K562 (cell line): Measurements from ENCODE around the gene THG1L. TPM values are rescaled to one million over a fixed set of nuclear protein-coding genes. Genes with fewer than 3 reads are reported as not detected.
A peak's percentile ranks its signal among the peaks of the same experiment; 100 is the strongest.

Experiments used
- ATAC-seq: fragments of 200-7000 bp; cut with Tn5 transposase; 3 replicates; pipeline ENCODE4 v1.9.1; 2020; ENCODE audit warnings: moderate library complexity
- BruUV-seq: library from RNA; stranded (reverse); fragments of 400-500 nt; replicated peaks from 2 replicates; lab custom pipeline; 2021; lab: Mats Ljungman, UMichigan
- CTCF ChIA-PET: fragments of 300-600 bp; formaldehyde crosslinking; extraction: SDS; loops from one replicate; lab custom pipeline; 2021; ENCODE audit warnings: low intra/inter-chr PET ratio; lab: Yijun Ruan, JAX
- POLR2A ChIA-PET: fragments of 300-600, 350-650 bp; sonication (Branson Sonifier 250); formaldehyde crosslinking; extraction: SDS; loops from one replicate; lab custom pipeline; 2021; ENCODE audit warnings: antibody characterized with exemption, inconsistent platforms; lab: Yijun Ruan, JAX
- DNase-seq, 4 experiments: peaks; one replicate each; pipeline versions ENCODE4 v3.0.0 to v3.0.0-alpha.2; 2011 to 2018; ENCODE audit warnings: low spot score in 3 of 4, mixed read lengths in 3 of 4; ENCODE audit errors: extremely low read depth in 1 of 4
- FAIRE-seq: peaks from 2 replicates; lab custom pipeline; 2011; peaks lifted over from hg19 to GRCh38; lab: Jason Lieb, UNC
- H2AFZ ChIP-seq: 2 replicates; pipeline ENCODE4 v1.6.0; 2011; ENCODE audit warnings: low read depth, low read length, control low read depth, inconsistent platforms
- H3K27ac ChIP-seq: fragments of 200-600 bp; 3 replicates; pipeline ENCODE4 v1.8.0; 2011; ENCODE audit warnings: low read depth, mild to moderate bottlenecking, control low read depth, inconsistent platforms, low read length, moderate library complexity, mixed read lengths; ENCODE audit errors: extremely low read depth
- H3K27me3 ChIP-seq, 2 experiments: fragments of 300-600 bp in 1 of 2; 2 replicates in 1 of 2; 3 replicates in 1 of 2; pipeline versions ENCODE4 v1.6.0 to v1.8.0; 2011; ENCODE audit warnings: inconsistent platforms in 2 of 2, low read length in 2 of 2, mild to moderate bottlenecking in 1 of 2, mixed read lengths in 1 of 2, moderate library complexity in 1 of 2; ENCODE audit not compliant: control insufficient read depth in 2 of 2, insufficient read depth in 2 of 2
- H3K36me3 ChIP-seq: fragments of 300-600 bp; 3 replicates; pipeline ENCODE4 v1.8.0; 2011; ENCODE audit warnings: mild to moderate bottlenecking, low read length, inconsistent platforms; ENCODE audit not compliant: control insufficient read depth, insufficient read depth
- H3K4me1 ChIP-seq, 2 experiments: fragments of 200-600 bp in 1 of 2; replicated peaks in 1 of 2; 2 replicates in 1 of 2; 3 replicates in 1 of 2; pipeline versions ENCODE4 v1.5.1 to v1.8.0; 2011; ENCODE audit warnings: inconsistent platforms in 2 of 2, low read length in 2 of 2, mild to moderate bottlenecking in 1 of 2, mixed read lengths in 1 of 2, moderate library complexity in 1 of 2; ENCODE audit not compliant: control insufficient read depth in 2 of 2, insufficient read depth in 2 of 2
- H3K4me2 ChIP-seq: 2 replicates; pipeline ENCODE4 v1.6.1; 2011; ENCODE audit warnings: low read length, control low read depth, inconsistent platforms, mixed read lengths; ENCODE audit not compliant: insufficient read depth
- H3K4me3 ChIP-seq: fragments of 200-600 bp; sonication (generic), shearing (Covaris generic); 2 replicates; pipeline ENCODE4 v1.5.1; 2016; ENCODE audit warnings: control low read depth, inconsistent platforms
- H3K79me2 ChIP-seq: fragments of 200-600 bp; 3 replicates; pipeline ENCODE4 v1.8.0; 2011; ENCODE audit warnings: low read length, inconsistent platforms; ENCODE audit not compliant: control insufficient read depth, insufficient read depth
- H3K9ac ChIP-seq, 2 experiments: 2 replicates each; pipeline versions ENCODE4 v1.6.0 to v1.6.1; 2011; ENCODE audit warnings: low read depth in 2 of 2, low read length in 2 of 2, control low read depth in 1 of 2, inconsistent platforms in 1 of 2, mild to moderate bottlenecking in 1 of 2, mixed read lengths in 1 of 2; ENCODE audit not compliant: insufficient read depth in 1 of 2
- H3K9me1 ChIP-seq: one replicate; pipeline ENCODE4 v1.6.0; 2011; ENCODE audit warnings: inconsistent platforms, mild to moderate bottlenecking, low read length, moderate library complexity; ENCODE audit not compliant: control insufficient read depth, insufficient read depth
- H3K9me3 ChIP-seq: replicated peaks from 2 replicates; pipeline ENCODE4 v1.5.1; 2011; ENCODE audit warnings: low read depth, low read length, inconsistent platforms; ENCODE audit not compliant: control insufficient read depth, insufficient read depth
- H4K20me1 ChIP-seq: replicated peaks from 2 replicates; pipeline ENCODE4 v1.6.1; 2011; ENCODE audit warnings: low read length, inconsistent platforms, mixed read lengths; ENCODE audit not compliant: control insufficient read depth, insufficient read depth
- CREB1 ChIP-seq, 2 experiments: sonication (generic) in 1 of 2; formaldehyde crosslinking in 1 of 2; IDR thresholded peaks; 2 replicates each; pipeline versions ENCODE4 v1.6.1 to v1.8.0; 2012 to 2022; ENCODE audit warnings: inconsistent platforms in 1 of 2, mild to moderate bottlenecking in 1 of 2, missing genetic modification reagents in 1 of 2, moderate library complexity in 1 of 2
- CREBBP ChIP-seq: IDR thresholded peaks from one replicate; pipeline ENCODE4 v1.6.1; 2012; ENCODE audit warnings: low read depth, mild to moderate bottlenecking, control low read depth, inconsistent platforms, low read length
- DACH1 ChIP-seq: fragments of 450-650 bp; IDR thresholded peaks from 2 replicates; pipeline ENCODE4 v1.6.1; 2018; ENCODE audit not compliant: partially characterized antibody
- ELF2 ChIP-seq: fragments of 250-450 bp; sonication (Bioruptor Pico); IDR thresholded peaks from 2 replicates; pipeline ENCODE4 v1.5.0; 2021; ENCODE audit warnings: mild to moderate bottlenecking
- HDAC8 ChIP-seq: fragments of 450-650 bp; IDR thresholded peaks from 2 replicates; pipeline ENCODE4 v1.6.1; 2016; ENCODE audit warnings: mild to moderate bottlenecking, missing genetic modification characterization, moderate library complexity, missing compliant biosample characterization
- HMBOX1 ChIP-seq: sonication (generic); IDR thresholded peaks from 2 replicates; pipeline ENCODE4 v1.6.1; 2016
- HNRNPL ChIP-seq: fragments of 200-400 bp; formaldehyde crosslinking; IDR thresholded peaks from 2 replicates; pipeline ENCODE4 v1.6.1; 2017; ENCODE audit warnings: low read depth, mild to moderate bottlenecking, low read length
- MAFK ChIP-seq: IDR thresholded peaks from 2 replicates; pipeline ENCODE4 v1.6.1; 2011; ENCODE audit warnings: low read length, improper control_type of control experiment
- NELFE ChIP-seq: IDR thresholded peaks from 2 replicates; pipeline ENCODE4 v1.6.1; 2011; ENCODE audit warnings: mild to moderate bottlenecking; ENCODE audit not compliant: insufficient read depth, insufficient read length
- NR2C2 ChIP-seq, 2 experiments: fragments of 200-800 bp in 1 of 2; sonication (Bioruptor generic) in 1 of 2; sonication (generic) in 1 of 2; formaldehyde crosslinking in 1 of 2; IDR thresholded peaks; 2 replicates each; pipeline versions ENCODE4 v1.6.1 to v1.8.0; 2016 to 2022; ENCODE audit warnings: mild to moderate bottlenecking in 1 of 2, missing compliant biosample characterization in 1 of 2, missing genetic modification characterization in 1 of 2, missing genetic modification reagents in 1 of 2
- SMARCE1 ChIP-seq: fragments of 450-650 bp; IDR thresholded peaks from 2 replicates; pipeline ENCODE4 v1.7.1; 2016; ENCODE audit warnings: mild to moderate bottlenecking
- ZEB2 ChIP-seq: fragments of 450-650 bp; IDR thresholded peaks from 2 replicates; pipeline ENCODE4 v1.6.1; 2016
- ZNF316 ChIP-seq: fragments of 450-650 bp; IDR thresholded peaks from 2 replicates; pipeline ENCODE4 v1.6.1; 2016
- ZNF408 ChIP-seq: fragments of 250-450 bp; sonication (Bioruptor Pico); IDR thresholded peaks from 2 replicates; pipeline ENCODE4 v1.4.0; 2020; ENCODE audit warnings: low read depth, mild to moderate bottlenecking, moderate library complexity
- ZNF766 ChIP-seq: fragments of 200-800 bp; sonication (Bioruptor generic); conservative IDR thresholded peaks from 2 replicates; pipeline ENCODE4 v1.6.1; 2016; ENCODE audit warnings: missing genetic modification characterization, missing compliant biosample characterization
- WGBS: fragments of 100-300 bp; shearing (Covaris generic); methylation state at CpG from one replicate; pipeline ENCODE4 v1.1.6; 2016; ENCODE audit warnings: low coverage, mixed read lengths; ENCODE audit not compliant: insufficient coverage; ENCODE audit errors: missing lambda C conversion rate; 5-methylcytosine and 5-hydroxymethylcytosine counted together
- in situ Hi-C: fragments of 300-500 bp; cut with MboI; formaldehyde crosslinking; loops from 4 replicates; pipeline ENCODE4 v1.15.0; 2018; ENCODE audit warnings: inconsistent platforms, mixed read lengths
- intact Hi-C: fragments of 100-400 bp; cut with micrococcal nuclease; formaldehyde crosslinking; loops from 2 replicates; pipeline ENCODE4 v1.14.2; 2022
- polyA plus RNA-seq, 8 experiments: library from polyadenylated mRNA; depleted of rRNA in 4 of 8; stranded (reverse) in 5 of 8; unstranded in 3 of 8; fragments of >200 nt; fragmentation: Nextera tagmentation in 2 of 8; fragmentation: Illumina TruSeq in 1 of 8; extraction: Ambion mirVana in 2 of 8; extraction: Trizol in 1 of 8; gene quantifications; 2 replicates each; pipeline versions ENCODE4 v1.2.1 to v1.2.3, GENCODE V29; 2011 to 2014; ENCODE audit warnings: inconsistent platforms in 1 of 8, missing spikeins in 1 of 8
- total RNA-seq, 7 experiments: library from RNA; depleted of rRNA in 6 of 7; stranded (reverse); fragments of >200 nt in 6 of 7; fragmentation: Illumina TruSeq in 2 of 7; extraction: Trizol in 2 of 7; gene quantifications; 2 replicates each; pipeline versions ENCODE4 v1.2.1 to v1.2.3, GENCODE V29; 2011 to 2021; ENCODE audit warnings: low replicate concordance in 1 of 7

Gene THG1L
- total and polyA plus RNA-seq, 9 of the 15 experiments (the other 6 are each of a cell fraction or from before 2014, with no cell fraction given): 21.8 to 40.7 (median 28.0) TPM

- CTCF ChIA-PET: interaction anchor here (0.5 to 3.5 kb wide), 5 partner anchors 10 to 585 kb away, joined by 5 to 32 read pairs (median 18); no protein-coding TSS in a partner anchor
These were observed 13.8 kb downstream of the THG1L start for GRCh38 chr5:157745041-157745456.

More at GRCh38 chr5:157745041-157745456, 13.8 kb downstream of the THG1L start:
- 93% methylated on average over 4 of the region's 4 CpGs for WGBS
- Histone ChIP-seq H4K20me1 (no peaks in the 10 kb centered on the region), H3K4me3 (no peak overlapping the region), H3K9ac (no peak overlapping the region), H3K27ac (no peak overlapping the region), H3K4me1 (peaks cover 25 to 29% of the 10 kb centered on the region in 2 experiments; a peak in 4 of 5 replicates), H3K4me2 (peak overlapping the region; percentile 92; the same call in 1 of the 2 replicates), H3K27me3 (no peaks in the 10 kb centered on the region), H3K79me2 (peaks cover 13% of the 10 kb centered on the region; the same call in 1 of the 3 replicates)
- peak in 2 of 4 experiments; percentile 22 to 23 for DNase-seq
- TSS peak; percentile 33 for BruUV-seq
- in situ Hi-C loops: no loop called here
- intact Hi-C loops: loop anchor here (2.0 to 10.0 kb wide), 3 partner anchors 416 to 1360 kb away; partner anchors contain the start of gene MED7
- TF ChIP-seq ZNF408 (no peak), ZNF316 (no peak), CREBBP (no peak), MAFK (no peak), HDAC8 (no peak), NR2C2 (CRISPR knock-in tag; IDR thresholded peaks at IDR 0.05) (no peak), NR2C2 (tag; IDR thresholded peaks at IDR 0.05) (no peak), HMBOX1 (no peak), ZEB2 (no peak), HNRNPL (no peak), CREB1 (IDR thresholded peaks at IDR 0.05) (no peak), CREB1 (CRISPR knock-in tag; IDR thresholded peaks at IDR 0.05) (no peak), DACH1 (no peak), ELF2 (CRISPR knock-in tag) (no peak), ZNF766 (no peak), SMARCE1 (no peak), NELFE (no peak)
- TF ChIP-seq, all 486 proteins: peak for 0
- H3K9me3 ChIP-seq: no peaks in the 10 kb centered on the region
- POLR2A ChIA-PET: interaction anchor here (0.7 to 1.4 kb wide), 2 partner anchors 15 to 348 kb away, joined by 3 read pairs; no protein-coding TSS in a partner anchor
- H3K36me3 ChIP-seq: peaks cover 6% of the 10 kb centered on the region; the same call in 2 of the 3 replicates
- ATAC-seq (no peak), FAIRE-seq (no peak)
- H3K9me1 ChIP-seq: no peaks in the 10 kb centered on the region
- no peak overlapping the region for H2AFZ ChIP-seq
